KMS-11 (cell line): ENCODE measurements around the gene ITCH.
"Not testable (repeated sequence)": the region's sequence is repeated elsewhere in the genome, so short reads cannot be mapped to it uniquely, and the experiment has no call there.

Experiments used
- H2AFZ ChIP-seq: fragments of 200-600 bp; sonication (generic); 2 replicates; pipeline ENCODE4 v1.6.1; 2016; ENCODE audit warnings: antibody characterized with exemption, mixed run types, low read depth
- H3K27ac ChIP-seq: fragments of 200-600 bp; sonication (generic); 2 replicates; pipeline ENCODE4 v1.6.1; 2016; ENCODE audit warnings: mild to moderate bottlenecking, mixed run types
- H3K27me3 ChIP-seq: fragments of 200-600 bp; sonication (generic); 2 replicates; pipeline ENCODE4 v1.6.1; 2017; ENCODE audit warnings: mild to moderate bottlenecking, low read depth, mixed run types, moderate library complexity; ENCODE audit not compliant: insufficient read depth
- H3K36me3 ChIP-seq: fragments of 200-600 bp; sonication (generic); 2 replicates; pipeline ENCODE4 v1.6.1; 2017; ENCODE audit warnings: mild to moderate bottlenecking, mixed run types; ENCODE audit not compliant: insufficient read depth
- H3K4me1 ChIP-seq: fragments of 200-600 bp; sonication (generic); 2 replicates; pipeline ENCODE4 v1.6.1; 2016; ENCODE audit warnings: mild to moderate bottlenecking, low read depth, mixed run types; ENCODE audit not compliant: poor library complexity, severe bottlenecking
- H3K4me2 ChIP-seq: fragments of 200-600 bp; sonication (generic); 2 replicates; pipeline ENCODE4 v1.7.0; 2016; ENCODE audit warnings: mild to moderate bottlenecking, mixed run types
- H3K4me3 ChIP-seq: fragments of 200-600 bp; sonication (generic); IDR thresholded peaks from 2 replicates; pipeline ENCODE4 v1.6.1; 2017; ENCODE audit warnings: low read depth, low read length, mixed read lengths; ENCODE audit not compliant: insufficient read depth
- H3K79me2 ChIP-seq: fragments of 200-600 bp; sonication (generic); 2 replicates; pipeline ENCODE4 v1.6.1; 2016; ENCODE audit warnings: low read depth, mixed run types; ENCODE audit not compliant: insufficient read depth
- H3K9ac ChIP-seq: fragments of 200-600 bp; sonication (generic); 2 replicates; pipeline ENCODE4 v1.6.1; 2016; ENCODE audit warnings: mild to moderate bottlenecking, mixed run types
- H4K20me1 ChIP-seq: fragments of 200-600 bp; sonication (generic); 2 replicates; pipeline ENCODE4 v1.6.1; 2016; ENCODE audit warnings: mild to moderate bottlenecking, mixed run types; ENCODE audit not compliant: insufficient read depth
- CTCF ChIP-seq: fragments of 200-600 bp; sonication (generic); conservative IDR thresholded peaks from 2 replicates; pipeline ENCODE4 v1.6.1; 2017; ENCODE audit warnings: low read depth, mild to moderate bottlenecking, antibody characterized with exemption, low read length, moderate library complexity, mixed read lengths

The ITCH gene

GRCh38 chr20:34382174-34382573, 19.1 kb downstream of the ITCH start:
- peaks cover 19% of the 10 kb centered on the region for H3K4me1 ChIP-seq
- H3K4me2 ChIP-seq = no peak overlapping the region
- H3K4me3 ChIP-seq = no peak overlapping the region
- H2AFZ ChIP-seq = no peak overlapping the region
- H3K79me2 ChIP-seq = peaks cover 87% of the 10 kb centered on the region
- no peaks in the 10 kb centered on the region; the same call in 1 of the 2 replicates for H3K36me3 ChIP-seq
- H3K27ac ChIP-seq = no peak overlapping the region
- no peak for TF ChIP-seq CTCF
- H3K9ac ChIP-seq = no peak overlapping the region
- H4K20me1 ChIP-seq = 0 out of 2 replicates have a peak, but pooled peaks cover 4% of the 10 kb centered on the region
- H3K27me3 ChIP-seq = no peaks in the 10 kb centered on the region

GRCh38 chr20:34382877-34383455, 19.9 kb downstream of the ITCH start:
- peaks cover 87% of the 10 kb centered on the region for H3K79me2 ChIP-seq
- H2AFZ ChIP-seq, H3K4me2 ChIP-seq, H3K27me3 ChIP-seq, H4K20me1 ChIP-seq, H3K27ac ChIP-seq, H3K9ac ChIP-seq, H3K4me3 ChIP-seq, H3K36me3 ChIP-seq: not testable (repeated sequence)
- peaks cover 27% of the 10 kb centered on the region for H3K4me1 ChIP-seq

GRCh38 chr20:34385464-34385863, 22.4 kb downstream of the ITCH start:
- no peaks in the 10 kb centered on the region for H3K27me3 ChIP-seq
- no peak overlapping the region for H3K4me3 ChIP-seq
- no peak overlapping the region for H3K9ac ChIP-seq
- TF ChIP-seq CTCF = no peak
- no peaks in the 10 kb centered on the region; the same call in 1 of the 2 replicates for H4K20me1 ChIP-seq
- no peak overlapping the region for H2AFZ ChIP-seq
- H3K27ac ChIP-seq = peak overlapping the region; percentile 10; the same call in 1 of the 2 replicates
- peaks cover 52% of the 10 kb centered on the region for H3K4me1 ChIP-seq
- no peak overlapping the region for H3K4me2 ChIP-seq
- no peaks in the 10 kb centered on the region for H3K36me3 ChIP-seq
- H3K79me2 ChIP-seq = peaks cover 89% of the 10 kb centered on the region

- Histone ChIP-seq H3K79me2 (peaks cover 88% of the 10 kb centered on the region), H3K4me2 (peak overlapping the region; percentile 31; the same call in 1 of the 2 replicates), H3K27me3 (no peaks in the 10 kb centered on the region), H3K4me1 (peaks cover 68% of the 10 kb centered on the region), H2AFZ (no peak overlapping the region), H3K27ac (no peak overlapping the region), H4K20me1 (no peaks in the 10 kb centered on the region; the same call in 1 of the 2 replicates), H3K36me3 (no peaks in the 10 kb centered on the region), H3K9ac (no peak overlapping the region), H3K4me3 (no peak overlapping the region)
- TF ChIP-seq CTCF = no peak
Observed at GRCh38 chr20:34388000-34388399, 24.9 kb downstream of the ITCH start.

- H3K9ac ChIP-seq = no peak overlapping the region
- H4K20me1 ChIP-seq = no peaks in the 10 kb centered on the region; the same call in 1 of the 2 replicates
- no peaks in the 10 kb centered on the region for H3K27me3 ChIP-seq
- no peak for TF ChIP-seq CTCF
- no peaks in the 10 kb centered on the region; the same call in 1 of the 2 replicates for H3K36me3 ChIP-seq
- H3K4me2 ChIP-seq = peak overlapping the region; percentile 31; the same call in 1 of the 2 replicates
- peak overlapping the region; percentile 3; the same call in 1 of the 2 replicates for H3K27ac ChIP-seq
- no peak overlapping the region for H3K4me3 ChIP-seq
- no peak overlapping the region for H2AFZ ChIP-seq
- peaks cover 68% of the 10 kb centered on the region for H3K4me1 ChIP-seq
- H3K79me2 ChIP-seq = peaks cover 88% of the 10 kb centered on the region
Observed at GRCh38 chr20:34388678-34389077, 25.6 kb downstream of the ITCH start.
